HG03342 (cell line): ENCODE results near the gene CRACDL.

Experiments used
- ATAC-seq: cut with Tn5 transposase; IDR thresholded peaks from one replicate; pipeline ENCODE4 v1.9.1; 2021; ENCODE audit warnings: mild to moderate bottlenecking, moderate library complexity; ENCODE audit not compliant: unreplicated experiment

Gene CRACDL

DNA sequence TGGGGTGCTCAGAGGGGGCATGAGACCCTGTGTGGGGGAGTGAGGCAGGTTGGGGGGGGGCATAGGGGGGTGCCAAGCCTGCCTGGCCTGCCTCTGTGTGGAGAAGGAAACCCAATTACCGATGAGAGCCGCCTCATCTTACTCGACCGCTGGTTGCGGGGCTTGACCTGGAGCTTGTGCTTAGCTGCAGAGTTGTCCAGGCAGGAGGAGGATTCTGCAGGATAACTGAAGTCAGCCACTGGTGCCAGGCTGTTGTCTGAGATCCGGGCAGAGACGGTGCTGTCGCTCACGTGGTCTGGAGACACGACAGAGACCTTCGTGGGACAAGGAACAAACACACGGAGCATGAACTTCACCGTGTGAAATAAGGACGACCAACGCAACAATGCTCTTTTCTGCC is 109.2 kb downstream of the CRACDL start:
- ATAC-seq, result no peak

DNA sequence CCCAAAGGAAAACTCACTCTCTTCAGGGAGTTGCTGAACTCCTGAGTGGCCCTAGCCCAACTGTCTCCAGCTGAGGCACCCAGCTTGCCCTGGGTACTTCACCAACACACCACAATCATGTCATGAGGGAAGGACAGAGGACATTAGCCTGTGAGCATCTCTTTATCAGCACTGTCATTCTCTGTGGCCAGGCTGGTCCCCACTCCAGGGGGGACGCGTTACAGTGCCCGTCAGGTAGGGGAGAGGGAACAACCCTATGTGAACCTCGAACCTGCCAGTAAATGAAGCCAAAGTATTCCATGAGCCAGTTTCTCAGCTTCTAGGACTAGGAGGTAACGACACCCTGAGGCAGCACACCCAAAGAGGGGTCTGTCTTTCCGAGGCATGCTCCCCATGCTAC is 110.2 kb downstream of the CRACDL start:
- ATAC-seq, result no peak

DNA sequence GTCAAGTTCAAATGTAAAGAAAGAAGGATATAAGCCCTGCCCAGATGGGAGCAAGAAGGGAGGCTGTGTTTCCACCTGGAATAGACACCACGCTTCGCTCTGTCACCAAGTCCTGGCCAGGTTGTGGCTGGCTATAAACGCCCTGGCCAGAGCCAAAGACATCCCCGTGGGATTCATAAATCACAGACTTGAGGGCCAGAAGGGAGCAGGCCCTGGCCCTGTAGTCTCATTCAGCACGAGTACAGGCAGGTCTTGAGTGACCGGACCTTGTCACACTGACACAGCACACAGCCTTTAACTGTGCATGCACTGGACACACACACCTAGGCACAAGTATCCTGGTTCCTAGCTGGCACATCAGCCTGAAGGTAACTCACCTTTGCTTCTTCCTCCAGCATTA is 110.6 kb downstream of the CRACDL start:
- ATAC-seq, result no peak

DNA sequence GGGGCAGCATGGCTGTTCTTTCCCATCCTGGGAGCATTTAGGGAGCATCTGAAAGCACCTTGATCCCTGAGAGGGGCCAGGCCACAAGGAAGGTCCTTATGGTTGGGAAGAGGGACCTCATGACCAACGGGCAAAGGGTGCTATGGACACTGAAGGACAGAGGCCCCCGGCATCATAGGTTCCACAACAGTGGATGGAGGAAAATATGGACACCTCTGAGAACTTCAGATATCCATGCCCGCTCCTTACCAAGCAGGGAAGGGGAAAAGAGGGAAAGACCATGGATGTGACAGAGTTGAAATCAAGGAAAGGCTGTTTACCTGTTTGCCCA is 111.0 kb downstream of the CRACDL start:
- ATAC-seq, result no peak

DNA sequence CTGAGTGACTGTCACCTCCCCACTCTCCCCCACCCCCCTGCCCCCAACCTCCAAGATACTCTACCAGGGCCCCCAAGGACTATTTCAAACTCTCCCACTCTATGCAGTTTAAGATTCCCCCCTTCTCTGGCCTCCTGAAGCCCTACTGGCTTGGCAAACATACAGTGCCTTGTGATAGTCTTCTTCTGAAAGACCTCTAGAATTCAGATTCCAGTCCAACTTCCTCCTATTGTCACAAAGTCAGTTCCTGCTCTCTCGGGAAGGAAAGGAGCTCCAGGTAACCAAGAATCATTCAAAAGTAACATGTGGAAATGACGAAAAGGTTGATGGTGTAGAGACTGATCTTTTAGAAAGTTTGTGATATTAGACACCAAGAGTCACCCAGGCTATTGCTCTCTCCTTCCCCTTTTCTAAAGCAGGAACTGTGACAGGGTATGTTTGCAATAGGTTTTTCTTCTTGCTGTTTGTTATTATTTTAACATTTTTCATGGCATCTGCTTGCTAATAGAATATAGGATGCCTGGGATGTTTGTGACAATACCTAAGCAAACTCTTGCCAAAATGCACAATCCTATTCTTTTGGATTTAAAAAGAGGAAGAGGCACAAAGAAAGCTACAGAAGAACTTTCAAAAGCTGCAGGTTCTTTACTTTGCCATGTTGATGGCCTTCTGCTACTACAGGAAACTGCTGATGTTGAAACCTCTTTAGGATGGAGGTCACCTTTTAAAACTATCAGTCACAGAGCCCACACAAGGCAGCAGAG is 111.6 kb downstream of the CRACDL start:
- ATAC-seq, result no peak

DNA sequence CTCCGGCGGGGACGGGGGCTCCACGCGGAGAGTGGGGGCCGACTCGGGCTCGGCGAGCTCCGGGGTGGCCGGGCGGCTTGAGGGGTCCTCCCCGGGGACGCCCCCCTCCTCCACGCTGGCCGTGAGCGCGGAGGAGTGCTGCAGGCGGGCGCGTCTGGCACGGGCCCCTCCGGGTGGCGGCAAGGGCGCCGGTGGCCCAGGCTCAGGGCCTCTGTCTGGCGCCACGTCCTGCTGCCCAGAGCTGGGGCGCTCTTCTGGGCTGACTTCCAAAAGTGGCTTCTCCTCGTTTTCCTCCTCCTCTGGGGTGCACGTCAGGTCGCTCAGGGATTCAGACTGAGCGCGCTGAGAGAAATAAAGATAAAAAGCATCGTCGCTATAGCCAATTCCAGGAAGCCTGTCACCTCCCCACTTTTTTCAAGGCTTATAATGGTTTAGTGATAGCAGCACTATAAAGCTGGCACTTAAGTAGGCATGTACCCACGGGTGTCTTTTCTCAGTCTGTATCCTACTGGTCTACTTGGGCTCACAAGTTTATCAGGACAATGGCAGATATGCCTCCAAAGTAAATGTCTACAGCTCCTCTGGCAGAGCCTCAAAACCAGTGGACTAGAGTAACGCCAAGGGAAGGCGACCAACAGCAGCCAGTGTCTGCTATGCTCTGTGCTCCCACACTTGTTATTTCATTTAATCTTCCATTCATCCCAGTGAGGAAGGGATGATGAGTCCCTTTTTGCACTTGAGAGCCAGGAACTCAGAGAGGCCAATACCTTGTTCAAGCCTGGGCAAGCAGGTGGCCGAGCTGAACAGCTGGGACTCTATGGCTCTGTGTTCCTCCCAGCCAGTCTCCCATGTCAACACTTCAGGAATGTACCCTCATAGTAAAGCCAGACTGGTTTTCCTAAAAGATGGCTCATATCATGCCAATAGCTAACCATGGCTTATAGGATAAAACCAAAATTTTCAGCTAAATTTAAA is 112.5 kb downstream of the CRACDL start:
- ATAC-seq, result no peak

DNA sequence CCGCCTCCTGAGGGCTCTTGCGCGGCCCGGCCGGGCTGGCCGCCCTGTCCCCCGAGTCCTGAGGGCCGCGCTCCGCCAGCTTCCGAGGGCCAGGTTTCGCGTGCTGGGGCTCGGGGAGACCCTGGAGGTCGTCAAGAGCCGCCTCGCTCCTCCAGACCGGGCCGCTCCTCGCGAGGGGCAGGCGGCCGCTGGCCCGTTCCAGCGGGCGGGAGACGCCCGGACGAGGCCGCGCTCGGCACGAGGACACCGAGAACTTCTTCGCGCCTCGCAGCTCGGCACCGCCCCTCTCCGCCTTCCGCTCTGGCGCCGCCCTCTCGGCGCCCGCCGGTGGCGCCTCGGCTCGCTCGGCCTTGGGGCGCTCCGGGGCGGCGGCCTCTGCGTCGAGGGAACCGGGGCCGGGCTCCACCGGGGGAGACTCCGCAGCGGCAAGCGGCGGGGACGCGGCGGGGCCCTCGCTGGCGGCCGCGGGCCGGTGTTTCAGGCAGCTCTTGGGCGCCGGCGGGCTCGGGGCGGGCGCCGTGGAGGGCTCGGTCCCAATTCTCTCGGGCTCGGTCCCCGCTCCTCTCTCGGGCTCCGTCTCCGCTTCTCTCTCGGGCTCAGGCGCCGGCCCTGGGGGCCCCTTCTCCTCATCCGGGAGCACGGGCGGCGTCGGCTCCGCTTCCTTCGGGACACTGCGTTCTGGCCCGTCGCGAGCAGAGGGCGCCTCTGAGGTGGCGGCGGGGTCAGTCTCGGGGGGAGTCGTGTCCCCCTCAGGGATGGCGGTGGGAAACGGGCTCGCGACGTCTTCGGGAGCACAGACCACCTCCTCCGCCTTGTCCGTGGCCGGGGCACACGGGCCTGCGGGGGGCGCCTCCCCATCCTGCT is 113.5 kb downstream of the CRACDL start:
- no peak for ATAC-seq

DNA sequence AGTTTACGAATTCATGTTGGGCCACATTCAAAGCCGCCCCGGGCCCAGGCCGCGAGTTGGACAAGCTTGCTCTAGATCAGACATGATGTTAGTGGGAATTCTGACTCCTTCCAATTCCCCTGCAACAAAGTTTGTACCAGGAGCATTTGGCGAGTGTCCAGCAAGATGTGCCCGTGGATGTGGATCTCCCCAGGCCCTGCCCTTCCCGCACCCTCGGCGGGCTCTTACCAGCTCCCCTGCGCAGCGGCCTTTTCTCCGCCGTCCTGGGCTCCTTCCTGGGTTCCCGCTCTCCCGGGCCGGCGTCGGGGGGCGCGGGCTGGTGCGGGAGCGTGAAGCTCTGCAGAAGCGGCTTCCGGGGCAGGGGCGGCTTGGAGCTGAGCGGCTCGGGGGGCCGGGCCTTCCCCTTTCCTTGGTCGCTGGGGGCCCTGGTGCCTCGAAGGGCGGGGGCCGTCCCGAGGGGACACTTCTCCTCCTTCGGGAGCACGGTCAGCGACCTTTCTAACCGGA is 114.3 kb downstream of the CRACDL start:
- no peak for ATAC-seq

DNA sequence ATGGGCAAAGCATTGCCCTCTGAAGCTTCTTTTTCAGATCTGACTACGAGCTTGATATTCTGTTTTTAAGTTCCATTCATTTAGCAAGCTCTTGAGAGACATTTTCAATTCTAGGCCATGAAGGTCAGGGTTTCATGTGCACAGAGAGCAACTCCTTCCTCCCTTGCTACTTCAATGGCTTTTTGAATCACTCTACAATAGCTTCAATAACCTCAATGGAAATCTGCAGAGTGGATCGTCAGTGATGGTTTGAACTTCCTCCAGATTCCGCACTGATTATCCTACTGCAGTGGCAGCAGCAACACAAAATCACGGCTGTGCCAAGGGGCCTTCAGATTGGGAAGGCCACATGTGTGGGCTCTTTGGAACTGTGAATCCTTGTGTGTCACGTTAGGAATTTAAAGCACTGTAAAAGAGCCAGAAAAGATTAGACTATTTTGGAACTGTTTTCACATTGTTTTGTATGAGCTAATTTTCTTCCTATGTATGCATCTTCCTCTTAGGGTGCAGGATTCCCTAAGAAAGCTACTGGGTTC is 116.7 kb downstream of the CRACDL start:
- no peak for ATAC-seq

DNA sequence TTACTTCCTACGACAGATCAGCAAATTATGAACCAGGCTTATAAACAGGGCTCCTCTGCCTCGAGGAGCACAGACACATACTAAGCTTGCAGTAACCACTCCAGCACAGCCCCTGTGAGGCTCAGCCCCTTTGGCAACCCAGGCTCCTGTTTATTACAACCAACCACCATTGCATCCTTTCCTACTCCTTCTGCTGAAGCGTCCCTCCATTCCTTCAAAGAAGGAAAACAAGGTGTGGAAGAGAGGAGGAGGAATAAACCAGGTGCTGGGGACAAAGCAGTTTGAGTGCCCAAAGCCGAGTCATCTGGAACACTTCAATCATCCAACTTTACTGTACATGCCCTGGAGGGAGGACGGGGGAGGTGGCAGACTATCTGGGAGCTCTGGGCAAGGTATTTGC is 117.9 kb downstream of the CRACDL start:
- ATAC-seq, result no peak

DNA sequence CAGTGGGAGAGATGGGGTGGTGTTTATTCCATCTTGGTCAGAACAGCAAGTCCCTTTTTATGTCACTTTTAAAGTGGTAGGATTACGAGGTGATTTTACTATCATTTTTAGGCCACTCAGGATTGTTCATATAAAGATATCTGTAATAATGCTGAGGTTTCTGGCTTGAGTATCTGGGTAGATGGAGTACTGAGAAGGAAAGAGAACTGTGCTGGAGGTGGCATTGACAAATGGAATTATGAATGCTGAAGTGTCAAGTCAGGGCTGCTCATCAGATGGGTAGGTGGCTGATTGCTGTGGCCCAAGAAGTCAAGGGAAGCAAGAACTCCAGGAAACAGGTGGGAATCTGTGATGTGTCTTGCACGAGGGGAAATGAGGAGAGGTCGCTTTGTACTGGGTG is 119.7 kb downstream of the CRACDL start:
- no peak for ATAC-seq

DNA sequence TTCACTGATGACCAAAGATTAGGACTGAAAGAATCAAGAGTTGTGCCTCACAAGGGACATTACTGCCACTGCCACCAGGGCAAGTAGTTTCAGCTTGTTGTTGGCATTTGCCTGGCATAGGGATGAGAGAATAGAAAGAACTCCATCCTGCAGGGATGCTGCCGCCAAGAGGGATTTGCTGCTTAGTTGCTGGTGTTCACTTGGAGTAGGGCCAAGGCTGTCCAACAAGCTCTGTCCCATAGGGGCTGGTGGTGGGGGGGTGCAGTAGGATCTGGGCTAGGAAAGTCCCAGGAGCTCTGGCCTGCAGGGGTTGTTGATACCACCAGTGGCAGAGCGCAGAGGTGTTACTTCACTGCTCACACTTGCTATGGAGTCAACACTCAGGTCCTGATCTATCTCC is 120.2 kb downstream of the CRACDL start:
- ATAC-seq, result no peak

DNA sequence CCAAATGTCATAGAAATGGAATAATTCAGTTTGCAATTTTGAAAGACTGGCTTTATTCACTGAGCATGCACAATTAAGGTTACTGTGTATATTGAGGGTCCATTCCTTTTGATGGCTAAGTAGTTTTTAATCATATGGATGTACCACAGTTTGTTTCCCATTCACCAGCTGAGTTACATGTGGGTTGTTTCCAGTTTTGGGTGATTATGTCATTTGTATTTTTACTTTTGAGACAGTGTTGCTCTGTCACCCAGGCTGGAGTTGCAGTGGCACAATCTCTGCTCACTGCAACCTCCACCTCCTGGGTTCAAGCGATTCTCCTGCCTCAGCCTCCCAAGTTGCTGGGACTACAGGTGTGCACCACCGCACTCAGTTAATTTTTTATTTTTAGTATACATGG is 124.3 kb downstream of the CRACDL start:
- ATAC-seq, result no peak

DNA sequence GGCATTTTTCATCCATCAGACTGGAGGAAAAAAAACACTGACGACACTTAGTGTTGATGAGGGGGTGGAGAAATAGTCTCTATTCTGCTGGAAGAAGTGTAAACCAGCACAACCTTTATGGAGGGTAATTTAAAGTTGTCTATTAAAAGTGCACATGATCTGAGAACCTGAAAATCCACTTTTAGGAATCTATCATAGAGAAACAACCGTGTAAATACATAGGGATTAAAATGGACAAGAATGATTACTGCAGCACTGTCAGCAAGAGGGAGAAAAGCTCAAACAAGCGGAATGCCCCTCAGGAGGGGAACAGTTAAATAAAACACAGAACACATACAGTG is 125.5 kb downstream of the CRACDL start:
- no peak for ATAC-seq

DNA sequence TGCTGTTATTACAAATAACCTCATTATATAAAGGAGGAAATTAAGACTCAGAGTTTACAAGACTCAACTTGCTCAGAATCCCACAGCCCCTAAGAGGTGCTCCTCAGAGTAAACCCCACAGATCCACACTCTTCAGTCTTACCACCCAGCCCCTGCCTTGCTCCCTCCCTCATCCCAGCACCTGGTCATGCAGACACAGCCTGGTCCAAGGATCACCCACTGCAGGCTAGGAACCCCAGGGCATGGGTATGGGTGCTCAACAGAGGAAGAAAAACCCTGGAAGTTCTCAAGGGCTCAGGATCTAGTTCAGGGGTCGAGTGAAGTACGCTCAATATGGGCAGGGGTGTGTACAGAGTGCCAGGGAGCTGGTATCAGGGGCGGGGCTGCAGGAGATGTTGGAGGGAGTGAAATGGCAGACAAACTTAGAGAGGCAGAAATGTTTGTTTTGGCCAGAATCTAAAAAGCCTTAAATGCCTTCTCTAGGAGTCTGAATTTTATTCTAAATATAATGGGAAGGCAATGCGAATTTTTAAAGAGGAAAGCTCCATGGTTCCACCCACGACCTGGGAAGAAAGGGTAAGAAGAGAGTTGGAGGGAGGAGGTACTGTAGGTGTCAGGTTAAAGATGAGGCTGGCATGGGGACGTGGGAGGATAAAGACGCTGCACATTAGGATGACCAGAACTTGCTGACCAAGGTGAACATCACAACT is 126.0 kb downstream of the CRACDL start:
- no peak for ATAC-seq

DNA sequence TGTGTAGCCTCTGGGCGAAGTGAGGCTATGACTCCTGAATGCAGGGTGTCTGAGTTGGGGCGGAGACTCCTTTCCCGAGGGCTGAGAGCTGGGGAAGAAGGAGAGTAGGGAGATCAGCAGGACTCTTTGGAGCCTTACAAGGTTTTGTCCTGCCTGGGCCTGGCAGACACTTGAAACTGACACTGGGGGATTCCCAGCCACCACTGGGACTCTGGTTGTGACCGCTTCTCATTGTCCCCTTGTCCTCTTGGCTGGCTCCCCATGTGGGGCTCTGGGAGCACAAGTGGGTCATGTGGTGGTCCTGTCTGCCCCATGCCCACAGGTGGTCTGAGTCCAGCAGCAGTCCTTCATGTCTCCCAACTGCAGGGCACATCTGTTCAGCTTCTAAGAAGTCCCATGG is 126.9 kb downstream of the CRACDL start:
- ATAC-seq, result no peak

DNA sequence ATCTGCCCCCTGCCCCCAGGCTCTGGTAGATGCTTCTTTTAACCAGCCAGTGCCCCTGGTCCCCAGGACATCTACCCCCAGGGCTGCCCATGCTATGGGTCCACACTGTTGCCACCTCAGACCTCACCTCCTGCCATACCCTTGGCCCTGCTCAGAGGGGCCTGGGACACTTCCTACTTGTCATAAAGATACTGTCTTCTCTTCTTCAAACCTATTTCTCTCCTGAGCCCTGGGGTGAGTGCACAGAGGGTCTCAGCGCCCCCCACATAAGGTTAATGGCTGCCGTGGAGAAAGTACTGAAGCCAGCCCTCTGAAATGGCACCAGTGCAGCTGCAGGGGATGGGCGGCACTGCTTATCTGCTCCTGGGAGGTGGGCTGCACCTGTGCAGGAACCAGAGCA is 127.5 kb downstream of the CRACDL start:
- ATAC-seq, result no peak

DNA sequence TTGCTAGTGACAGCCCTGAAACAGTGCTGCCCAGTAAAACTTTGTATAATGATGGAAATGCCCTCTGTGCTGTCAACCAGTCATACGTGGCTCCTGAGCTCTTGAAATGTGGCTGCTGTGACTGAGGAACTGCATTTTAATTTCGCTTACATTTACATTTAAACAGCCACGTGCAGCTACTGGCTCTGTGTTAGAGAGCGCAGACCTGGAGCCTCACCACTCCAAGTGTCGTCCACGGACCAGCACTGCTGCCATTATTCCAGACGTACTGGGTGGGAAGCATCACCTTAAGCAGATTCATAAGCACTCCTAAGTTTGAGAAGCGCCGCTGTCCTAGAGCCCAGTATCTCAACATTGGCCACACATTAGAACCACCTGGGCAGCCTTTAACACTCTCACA is 128.1 kb downstream of the CRACDL start:
- no peak for ATAC-seq

DNA sequence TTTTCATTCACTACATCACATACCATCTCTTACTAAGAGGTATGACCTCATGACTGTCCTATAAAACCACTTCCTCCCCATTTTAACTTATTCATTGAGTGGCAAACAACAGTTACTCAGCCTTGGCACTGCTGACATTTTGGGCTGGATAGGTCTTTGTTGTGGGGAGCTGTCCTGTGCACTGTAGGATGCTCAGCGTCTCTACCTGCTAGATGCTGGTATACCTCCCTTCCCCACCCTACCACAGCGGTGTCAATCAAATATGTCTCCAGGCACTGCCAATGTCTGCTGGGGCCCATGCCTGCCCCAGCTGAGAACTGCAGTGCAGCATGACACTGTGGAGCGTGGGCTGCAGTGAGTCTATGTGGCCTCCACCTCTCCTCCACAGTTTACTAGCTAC is 128.8 kb downstream of the CRACDL start:
- no peak for ATAC-seq

DNA sequence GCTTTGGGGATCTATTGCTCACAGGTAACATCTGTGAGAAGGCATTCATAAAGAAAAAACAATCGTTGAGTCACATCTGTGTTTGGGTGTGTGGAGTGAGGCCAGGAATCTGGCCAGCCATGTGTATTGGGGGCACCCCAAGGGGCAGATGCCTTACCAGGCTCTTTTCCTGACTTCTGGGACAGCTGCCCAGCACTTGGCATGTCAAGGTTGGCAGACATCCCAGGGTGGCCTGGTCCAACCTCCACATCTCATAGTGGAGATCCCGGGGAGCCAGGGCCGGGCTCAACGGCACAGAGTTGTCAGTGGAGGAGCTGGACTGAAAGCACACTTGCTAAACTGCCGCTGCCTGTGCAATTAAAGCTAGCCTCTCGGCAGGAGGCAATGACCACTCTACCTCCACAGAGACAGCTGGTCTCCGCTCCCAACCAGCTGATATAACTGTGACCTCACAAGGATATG is 129.8 kb downstream of the CRACDL start:
- ATAC-seq, result no peak
